ELR (cell line): ENCODE data around the gene CCKAR.
A peak's percentile ranks its signal among the peaks of the same experiment; 100 is the strongest.

Experiments
- DNase-seq: peaks from one replicate; pipeline ENCODE4 v3.0.0-alpha.2; 2015; ENCODE audit warnings: low read depth

CCKAR gene

GRCh38 chr4:26490960-26491284 is 638 bp upstream of the CCKAR start:
- no peak for DNase-seq

DNA sequence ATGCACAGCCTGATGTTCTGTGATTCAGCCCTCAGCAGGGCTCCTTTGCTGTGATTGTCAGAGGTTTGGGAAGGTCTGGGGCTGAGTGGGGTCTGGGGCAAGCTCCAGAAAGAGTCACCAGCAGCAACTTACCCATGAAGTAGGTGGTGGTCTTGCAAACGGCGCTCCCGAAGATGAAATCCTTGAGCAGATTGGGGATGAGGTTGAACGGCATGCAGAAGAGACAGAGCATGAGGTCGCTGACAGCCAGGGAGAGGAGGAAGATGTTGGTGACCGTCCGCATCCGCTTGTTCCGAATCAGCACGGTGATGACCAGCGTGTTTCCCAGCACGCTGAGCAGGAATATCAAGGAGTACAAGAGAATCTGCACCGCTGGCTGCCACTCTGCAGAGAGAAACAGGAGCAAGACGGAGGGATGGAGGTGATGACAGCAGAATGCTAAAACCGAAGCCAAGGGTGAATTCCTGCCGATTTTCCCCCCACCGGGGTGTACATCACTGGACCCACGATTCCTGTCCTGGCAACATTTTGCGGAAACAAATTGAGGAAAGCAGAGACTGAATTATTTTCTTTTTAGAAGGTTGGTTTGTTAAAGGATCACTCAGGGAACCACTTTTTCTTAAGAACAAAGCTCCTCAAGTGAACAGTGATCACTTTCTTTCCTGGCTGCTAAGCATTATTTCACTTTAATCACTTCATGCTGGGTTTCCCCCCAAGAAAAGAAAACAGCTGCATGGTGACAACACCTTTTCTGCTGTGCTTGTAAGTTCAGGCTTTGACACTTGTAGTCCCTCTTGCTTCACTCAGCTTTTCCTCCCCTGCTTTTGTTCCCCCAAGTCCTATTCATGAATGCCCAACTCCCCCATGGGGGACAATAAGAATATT is 941 bp downstream of the CCKAR start:
- DNase-seq, result no peak

GRCh38 chr4:26485684-26486083 is 4.6 kb downstream of the CCKAR start:
- no peak for DNase-seq

DNA sequence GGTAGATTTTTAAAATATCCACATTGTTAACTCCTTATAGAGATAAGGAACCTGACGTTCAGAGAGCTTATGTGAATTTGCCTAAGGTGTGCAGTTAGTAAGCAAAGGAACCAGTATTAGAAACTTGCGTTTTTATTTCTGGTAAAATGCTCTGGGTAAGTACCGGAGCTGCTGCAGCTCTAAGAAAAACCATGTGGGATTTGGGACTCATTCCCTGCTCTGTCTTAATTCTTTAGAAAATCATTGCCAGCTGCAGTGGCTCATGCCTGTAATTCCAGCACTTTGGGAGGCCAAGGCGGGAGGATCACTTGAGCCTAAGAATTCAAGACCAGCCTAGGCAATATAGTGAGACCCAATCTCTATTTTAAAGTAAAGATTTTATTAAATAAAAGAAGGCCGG is 5.8 kb downstream of the CCKAR start:
- no peak for DNase-seq

- DNase-seq, result no peak
Measured at GRCh38 chr4:26484032-26484515, 6.2 kb downstream of the CCKAR start.

GRCh38 chr4:26482508-26483462 is 7.5 kb downstream of the CCKAR start:
- no peak for DNase-seq

DNA sequence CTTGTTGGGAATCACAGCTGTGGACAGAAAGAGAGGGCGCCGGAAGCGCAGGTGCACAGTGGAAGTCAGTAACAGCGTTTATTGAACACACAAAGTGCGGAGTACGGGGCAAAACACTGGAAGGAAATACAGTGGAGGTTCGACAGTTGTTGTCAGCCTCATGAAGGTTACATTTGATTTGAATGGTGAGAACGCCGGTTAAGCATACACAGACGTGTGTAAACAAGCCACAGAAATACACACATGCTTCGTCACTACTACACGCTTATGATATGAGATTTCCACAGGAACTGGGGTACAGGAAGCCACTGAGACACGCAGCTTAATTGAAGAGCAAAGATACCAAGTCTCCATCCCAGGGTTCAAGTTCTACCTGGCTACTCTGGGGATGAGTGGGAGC is 12.0 kb downstream of the CCKAR start:
- DNase-seq, result no peak

- no peak for DNase-seq
Measured at GRCh38 chr4:26476545-26476944, 13.7 kb downstream of the CCKAR start.

DNA sequence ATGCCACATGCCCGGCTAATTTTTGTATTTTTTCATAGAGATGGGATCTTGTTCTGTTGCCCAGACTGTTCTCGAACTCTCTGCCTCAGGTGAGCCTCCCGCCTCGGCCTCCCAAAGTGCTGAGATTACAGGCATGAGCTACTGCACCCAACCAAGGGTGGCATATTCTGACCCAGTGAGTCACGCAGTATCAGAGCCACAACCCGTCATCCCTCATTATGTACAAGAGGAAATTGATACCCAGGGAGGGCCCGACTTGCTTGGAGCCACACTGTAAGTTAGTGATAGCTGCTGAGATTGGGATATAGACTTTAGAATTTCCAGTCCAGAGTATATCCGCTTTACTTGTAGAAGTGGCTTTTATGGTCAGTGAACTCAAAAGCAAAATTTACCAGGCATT is 14.6 kb downstream of the CCKAR start:
- DNase-seq, result no peak

DNA sequence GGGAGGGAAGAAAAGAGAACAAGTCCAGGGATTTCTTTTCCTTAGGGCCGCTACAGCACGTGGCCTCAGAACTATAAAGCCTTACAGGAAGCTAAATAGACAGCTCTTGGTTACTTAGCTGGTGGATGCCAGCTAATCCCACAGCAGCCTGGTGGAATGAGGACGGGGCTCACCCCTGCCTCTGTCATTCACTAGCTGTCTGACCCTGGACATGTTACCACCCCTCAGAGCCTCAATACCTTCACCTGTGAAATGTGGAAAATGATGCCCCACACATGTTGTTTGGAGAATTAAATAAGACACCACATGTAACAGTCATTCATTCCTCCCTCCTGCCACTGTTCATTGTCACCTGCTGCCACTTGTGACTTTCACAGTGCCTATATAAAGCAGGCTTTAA is 15.7 kb downstream of the CCKAR start:
- DNase-seq, result no peak

- DNase-seq, result no peak
Measured at GRCh38 chr4:26473893-26474292, 16.4 kb downstream of the CCKAR start.

GRCh38 chr4:26471890-26472289 is 18.4 kb downstream of the CCKAR start:
- no peak for DNase-seq

DNA sequence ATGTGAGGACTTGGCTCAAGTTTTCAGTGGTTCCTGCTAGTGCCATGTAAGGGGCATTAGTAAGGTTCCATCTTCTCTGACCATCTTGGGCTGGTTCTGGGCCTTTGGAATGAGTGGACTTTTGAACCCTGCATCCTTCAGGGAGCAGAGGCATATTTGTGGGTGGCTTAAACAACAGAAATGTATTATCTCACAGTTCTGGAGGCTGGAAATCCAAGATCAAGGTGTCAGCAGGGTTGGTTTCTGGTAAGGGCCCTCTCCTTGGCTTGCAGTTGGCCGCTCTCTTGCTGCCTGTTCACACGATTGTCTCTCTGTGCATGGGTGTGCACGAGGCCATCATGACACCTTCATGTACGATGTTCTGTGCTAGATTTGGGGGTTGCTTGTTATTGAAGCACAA is 21.3 kb downstream of the CCKAR start:
- DNase-seq, result no peak

DNA sequence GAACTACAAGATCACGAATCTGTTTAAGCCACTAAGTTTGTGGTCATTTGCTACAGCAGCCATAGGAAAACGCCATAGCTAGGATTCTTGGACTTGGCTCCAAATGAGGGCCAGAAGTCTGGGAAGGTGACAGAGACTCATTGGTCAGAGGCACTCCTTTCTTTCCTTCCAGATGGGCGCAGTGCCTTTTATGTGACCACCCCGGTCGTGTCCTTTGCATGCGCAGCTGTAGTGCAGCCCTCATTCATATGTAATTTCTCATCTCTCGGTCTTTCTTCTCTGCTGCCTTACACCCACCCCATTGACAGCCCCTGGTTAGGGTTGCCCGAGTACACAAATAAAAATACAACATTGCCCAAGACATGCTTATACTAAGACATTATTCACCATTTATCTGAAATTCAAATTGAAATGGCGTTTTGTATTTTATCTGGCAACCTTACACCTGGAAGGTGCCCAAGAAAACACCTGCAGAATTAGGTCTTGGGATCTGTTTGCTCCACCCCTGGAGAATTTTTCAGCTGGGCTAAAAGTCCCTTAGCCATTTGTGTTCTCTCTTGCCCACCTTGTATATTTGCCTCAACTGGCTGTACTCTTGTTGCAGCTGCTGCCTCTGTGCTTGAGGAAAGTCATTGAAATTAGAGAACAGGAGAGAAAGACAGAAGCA is 21.9 kb downstream of the CCKAR start:
- no peak for DNase-seq

GRCh38 chr4:26467724-26468123 is 22.6 kb downstream of the CCKAR start:
- no peak for DNase-seq

DNA sequence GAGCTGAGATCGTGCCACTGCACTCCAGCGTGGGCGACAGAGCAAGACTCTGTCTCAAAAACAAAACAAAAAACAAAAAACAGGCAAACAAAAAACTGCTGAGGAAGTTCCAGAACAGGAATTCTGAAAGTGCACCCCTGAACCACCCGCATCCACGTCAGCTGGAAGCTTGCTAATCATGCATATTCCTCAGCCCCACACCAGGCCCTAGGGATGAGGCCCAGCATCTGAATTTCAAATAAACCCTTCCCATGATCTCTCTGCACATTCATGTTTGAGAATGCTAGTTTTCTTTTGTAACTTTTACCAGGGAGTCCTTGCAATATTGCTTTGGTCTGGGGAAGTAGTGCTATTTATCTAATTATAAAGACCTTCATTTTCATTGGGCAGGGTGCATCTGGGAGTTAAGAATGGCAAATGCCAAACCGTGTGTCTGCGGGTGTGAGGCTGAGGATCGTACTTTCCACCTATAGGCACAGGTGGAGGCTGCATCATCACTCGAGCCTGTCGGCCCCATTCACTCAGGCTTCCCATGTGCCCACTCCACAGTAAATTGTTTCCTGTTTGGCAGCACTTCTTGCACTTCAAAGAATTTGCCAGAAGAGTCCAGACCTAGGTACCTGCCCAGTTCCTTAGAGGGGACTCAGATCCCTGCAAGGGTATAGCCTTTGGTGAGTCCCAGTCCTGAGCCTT is 23.6 kb downstream of the CCKAR start:
- DNase-seq, result no peak

DNA sequence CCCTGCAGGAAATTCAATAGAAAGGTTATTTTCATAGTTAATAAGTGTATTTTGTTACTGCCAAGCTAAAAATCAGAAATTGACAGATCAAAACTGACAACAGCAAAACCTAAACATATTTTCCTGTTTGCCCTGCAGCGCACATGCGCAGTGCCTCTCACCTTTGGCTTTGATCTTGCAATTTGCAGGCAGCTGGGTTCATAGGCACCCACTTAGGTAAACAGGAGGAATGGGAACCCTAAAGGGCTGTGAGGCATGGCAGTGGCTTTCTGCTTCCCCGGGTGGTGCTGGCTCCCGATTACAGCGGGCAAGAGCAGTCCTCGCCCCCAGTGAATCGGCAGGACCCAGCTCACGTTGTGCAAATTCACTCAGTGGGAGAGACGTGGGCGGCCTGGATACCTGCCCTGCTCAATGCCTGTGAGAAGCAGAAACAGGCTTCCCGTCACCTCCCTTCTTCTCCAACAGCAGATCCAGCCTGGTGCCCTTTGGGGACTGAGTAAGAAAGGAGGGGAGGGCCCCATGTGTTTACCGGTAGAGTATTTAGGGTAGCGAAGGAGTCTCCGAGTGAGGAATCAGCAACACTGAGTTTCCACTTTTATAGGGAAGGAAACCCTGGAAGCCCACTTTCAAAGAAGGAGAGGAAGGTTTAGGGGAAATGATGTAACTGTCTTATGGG is 25.7 kb downstream of the CCKAR start:
- no peak for DNase-seq

- no peak for DNase-seq
Measured at GRCh38 chr4:26463386-26463785, 26.9 kb downstream of the CCKAR start.

DNA sequence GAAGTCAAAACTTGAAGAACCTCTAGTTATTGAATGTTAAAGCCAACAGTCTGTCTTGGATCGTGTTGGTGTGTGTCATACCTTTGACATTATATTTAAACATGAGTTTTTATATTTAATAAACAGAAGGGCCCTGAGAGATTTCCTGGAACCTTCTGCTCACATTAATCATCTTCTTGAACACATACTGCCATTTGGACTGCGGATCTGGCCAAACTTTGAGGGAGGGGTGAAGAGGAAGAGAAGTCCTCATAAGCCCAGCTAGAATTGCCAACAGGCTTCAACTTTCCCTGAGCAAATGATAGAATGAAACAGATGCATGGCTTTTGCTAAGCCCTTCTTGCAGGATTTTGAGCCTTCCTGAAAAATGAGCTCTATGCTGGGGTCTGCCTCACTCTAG is 27.4 kb downstream of the CCKAR start:
- DNase-seq, result no peak

- DNase-seq, result peak; percentile 33
Measured at GRCh38 chr4:26459756-26460530, 30.3 kb downstream of the CCKAR start.
